GM21619 (cell line): ENCODE data around the gene IL17REL.

ENCODE experiments used
- ATAC-seq: cut with Tn5 transposase; IDR thresholded peaks from one replicate; pipeline ENCODE4 v1.9.1; 2021; ENCODE audit not compliant: unreplicated experiment

IL17REL gene

DNA sequence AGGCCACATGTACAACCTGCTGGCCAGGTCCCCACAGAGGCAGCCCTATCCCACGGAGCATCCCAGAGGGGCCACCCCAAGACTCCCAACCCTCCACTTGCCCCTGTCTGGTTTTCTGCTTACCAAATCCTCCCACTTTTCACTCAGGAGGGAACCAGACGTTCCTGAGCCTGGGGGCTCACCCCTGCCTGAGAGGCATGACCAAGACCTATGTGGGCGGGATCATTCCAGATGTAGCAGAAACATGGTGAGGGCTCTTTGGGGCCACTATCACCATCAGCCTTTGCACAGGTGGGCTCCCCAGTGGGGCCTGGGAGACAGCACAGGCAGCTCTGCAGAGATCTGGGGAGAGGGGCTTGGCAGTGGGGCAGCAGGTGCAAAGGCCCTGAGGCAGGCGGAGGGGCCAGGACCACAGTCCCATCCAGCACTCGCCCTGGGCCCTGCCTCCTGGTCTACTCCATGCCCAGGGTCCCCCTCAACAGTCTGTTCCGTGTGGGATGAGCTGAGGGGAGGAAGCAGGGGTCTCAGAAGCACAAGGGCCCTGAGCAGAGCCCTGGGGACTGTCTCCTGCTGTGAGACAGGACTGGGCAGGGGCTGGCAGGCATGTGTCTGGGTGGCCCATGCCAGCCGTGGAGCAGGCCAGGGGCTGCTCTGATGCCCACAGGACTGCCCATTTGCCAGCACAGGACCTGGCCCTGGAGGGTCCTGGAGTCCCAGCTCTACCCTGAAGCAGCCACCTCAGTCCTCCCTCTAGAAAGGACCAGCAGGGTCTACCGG, 42.6 kb downstream of the IL17REL start:
- no peak for ATAC-seq

- no peak for ATAC-seq
These were observed 43.5 kb downstream of the IL17REL start for GRCh38 chr22:49968831-49969661.

GRCh38 chr22:49968313-49968830, 44.2 kb downstream of the IL17REL start:
- no peak for ATAC-seq

GRCh38 chr22:49967706-49968208, 44.8 kb downstream of the IL17REL start:
- ATAC-seq, result no peak

DNA sequence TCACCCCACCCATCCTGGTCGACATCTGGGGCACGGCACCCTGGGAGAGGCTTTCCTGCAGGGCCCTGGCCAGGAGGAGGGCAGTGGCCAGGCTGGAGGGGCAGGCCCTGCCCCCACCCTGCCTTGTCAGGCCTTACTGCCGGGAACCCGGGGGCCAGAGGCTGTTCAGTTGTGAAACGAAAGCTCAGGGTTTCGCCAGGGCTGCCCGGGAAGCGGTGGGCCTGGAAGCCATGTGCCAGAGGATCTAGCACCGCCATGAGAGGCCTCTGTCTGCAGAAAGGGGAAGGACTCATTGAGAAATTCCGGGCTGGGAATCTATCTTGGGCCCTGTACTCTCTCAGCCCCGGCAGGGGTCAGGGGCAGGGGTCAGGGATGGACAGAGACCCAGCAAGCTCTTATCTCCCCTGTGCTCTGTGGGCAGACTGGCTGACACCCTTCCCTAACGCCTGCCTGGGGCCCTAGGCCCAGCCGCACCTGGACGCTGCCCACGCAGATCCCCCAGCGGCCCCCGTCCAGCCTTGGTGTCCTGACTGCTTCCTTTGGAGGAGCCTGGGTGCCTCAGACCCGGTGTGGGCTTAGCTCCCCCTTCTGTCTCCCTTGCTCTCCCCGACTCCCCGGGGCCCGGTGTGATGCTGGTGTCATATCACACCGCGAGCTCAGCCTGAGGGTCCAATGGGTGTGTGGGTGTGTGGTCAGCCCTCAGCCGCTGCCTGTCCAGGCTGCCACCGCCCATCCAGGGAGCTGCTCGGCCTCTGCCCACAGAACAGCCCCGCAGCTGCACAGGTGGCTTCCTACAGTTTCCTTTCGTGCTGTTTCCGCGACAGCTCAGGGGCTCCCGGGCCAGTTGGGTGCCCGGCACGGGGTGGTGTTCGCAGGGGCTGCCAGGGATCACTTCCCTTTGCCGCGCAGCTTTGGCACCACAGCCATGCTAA, 45.5 kb downstream of the IL17REL start:
- ATAC-seq, result no peak

GRCh38 chr22:49966041-49966773, 46.4 kb downstream of the IL17REL start:
- ATAC-seq, result no peak

DNA sequence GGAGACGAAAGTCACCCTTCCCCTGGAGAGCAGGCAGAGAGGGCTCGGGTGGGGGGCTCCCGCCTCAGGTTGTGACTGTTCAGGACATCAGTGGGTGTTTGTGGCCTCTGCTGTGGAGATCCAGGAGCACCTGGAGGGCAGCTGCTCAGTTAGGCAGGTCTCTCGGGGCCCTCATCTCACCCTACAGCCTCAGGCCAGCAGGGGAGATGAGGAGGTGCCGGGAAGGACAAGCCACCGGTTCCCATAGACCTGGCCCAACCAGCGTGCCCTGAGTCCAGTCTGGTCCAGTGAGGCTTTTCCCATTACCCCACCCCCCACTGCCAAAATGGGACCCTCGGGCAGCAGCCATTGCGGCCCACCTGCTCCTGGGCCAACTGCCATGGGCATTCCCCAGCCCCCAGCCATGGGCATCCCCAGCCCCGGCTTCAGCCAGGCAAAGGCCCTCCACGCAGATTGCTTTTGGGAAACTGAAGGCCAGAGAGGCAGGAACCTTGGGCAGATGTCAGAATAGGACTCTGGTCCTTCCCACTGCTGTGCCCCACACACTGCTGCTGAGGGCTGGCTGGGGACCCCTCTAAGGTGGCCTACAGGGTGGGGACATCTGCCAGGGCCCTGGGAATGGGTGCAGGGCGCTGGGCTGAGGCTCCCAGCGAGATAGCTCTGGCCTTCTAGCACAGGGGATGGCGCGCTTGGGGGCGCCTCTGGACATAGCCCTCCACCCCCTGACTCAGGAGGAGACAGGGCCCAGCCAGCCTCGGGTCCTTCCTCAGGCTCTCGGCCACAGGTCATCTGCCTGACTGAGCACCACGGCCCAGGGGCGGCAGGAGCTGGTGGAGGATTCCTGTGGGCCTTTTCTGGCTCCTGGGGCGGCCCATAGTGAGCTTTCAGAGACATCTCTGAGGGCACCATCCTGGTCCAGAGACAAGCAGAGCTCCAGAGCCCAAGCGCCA, 47.2 kb downstream of the IL17REL start:
- ATAC-seq, result no peak

DNA sequence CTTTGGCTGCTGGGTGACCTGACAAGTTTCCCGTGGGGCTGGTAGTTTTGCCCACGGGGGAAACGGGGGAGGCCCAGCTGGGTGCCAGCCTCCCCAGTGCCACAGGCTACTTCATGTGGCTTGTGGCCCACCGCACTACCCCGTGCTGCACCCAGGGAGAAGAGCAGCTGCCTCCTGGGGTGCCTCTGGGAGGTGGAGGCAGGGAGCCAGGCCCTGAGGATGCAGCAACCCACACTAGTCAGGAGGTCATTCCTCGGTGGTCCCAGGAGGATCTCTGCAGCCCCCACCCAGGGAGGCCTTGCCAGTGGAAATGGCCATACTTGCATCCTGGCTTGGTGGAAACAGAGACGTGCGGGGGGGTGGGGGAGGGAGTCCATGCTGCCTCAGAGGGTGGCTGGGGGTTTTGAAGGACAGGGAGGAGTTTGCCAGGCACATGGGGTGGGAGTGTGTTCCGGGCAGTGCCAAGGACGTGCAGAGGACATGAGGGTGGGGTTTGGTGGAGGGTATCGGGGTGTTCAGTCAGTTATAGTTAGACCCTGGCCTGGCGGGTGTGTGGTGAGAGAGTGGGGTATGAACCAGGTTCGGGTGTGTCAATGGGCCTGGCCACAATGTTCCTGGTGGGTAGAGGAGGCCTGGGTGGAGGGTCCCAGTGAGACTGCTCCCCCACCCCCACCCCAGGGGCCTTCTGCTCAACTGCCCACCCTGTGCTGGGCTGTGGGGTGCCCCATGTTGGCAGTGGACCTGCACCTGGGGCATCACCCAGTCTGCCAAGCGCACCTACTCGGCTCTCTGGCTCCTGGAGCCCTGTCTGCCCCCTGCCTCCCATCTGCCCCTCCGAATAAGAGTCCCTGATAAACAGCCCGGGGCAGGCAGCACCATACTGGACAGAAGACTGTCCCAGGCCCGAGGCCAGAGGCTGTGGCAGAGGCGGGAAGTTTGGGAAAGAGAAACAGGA, 48.2 kb downstream of the IL17REL start:
- no peak for ATAC-seq

DNA sequence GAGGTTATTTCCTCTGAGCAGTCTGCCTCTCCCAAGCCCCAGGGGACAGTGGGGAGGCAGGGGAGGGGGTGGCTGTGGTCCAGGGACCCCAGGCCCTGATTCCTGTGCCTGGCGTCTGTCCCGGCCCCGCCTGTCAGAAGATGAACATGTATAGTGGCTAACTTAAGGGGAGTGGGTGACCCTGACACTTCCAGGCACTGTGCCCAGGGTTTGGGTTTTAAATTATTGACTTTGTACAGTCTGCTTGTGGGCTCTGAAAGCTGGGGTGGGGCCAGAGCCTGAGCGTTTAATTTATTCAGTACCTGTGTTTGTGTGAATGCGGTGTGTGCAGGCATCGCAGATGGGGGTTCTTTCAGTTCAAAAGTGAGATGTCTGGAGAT, 48.9 kb downstream of the IL17REL start:
- ATAC-seq, result no peak

DNA sequence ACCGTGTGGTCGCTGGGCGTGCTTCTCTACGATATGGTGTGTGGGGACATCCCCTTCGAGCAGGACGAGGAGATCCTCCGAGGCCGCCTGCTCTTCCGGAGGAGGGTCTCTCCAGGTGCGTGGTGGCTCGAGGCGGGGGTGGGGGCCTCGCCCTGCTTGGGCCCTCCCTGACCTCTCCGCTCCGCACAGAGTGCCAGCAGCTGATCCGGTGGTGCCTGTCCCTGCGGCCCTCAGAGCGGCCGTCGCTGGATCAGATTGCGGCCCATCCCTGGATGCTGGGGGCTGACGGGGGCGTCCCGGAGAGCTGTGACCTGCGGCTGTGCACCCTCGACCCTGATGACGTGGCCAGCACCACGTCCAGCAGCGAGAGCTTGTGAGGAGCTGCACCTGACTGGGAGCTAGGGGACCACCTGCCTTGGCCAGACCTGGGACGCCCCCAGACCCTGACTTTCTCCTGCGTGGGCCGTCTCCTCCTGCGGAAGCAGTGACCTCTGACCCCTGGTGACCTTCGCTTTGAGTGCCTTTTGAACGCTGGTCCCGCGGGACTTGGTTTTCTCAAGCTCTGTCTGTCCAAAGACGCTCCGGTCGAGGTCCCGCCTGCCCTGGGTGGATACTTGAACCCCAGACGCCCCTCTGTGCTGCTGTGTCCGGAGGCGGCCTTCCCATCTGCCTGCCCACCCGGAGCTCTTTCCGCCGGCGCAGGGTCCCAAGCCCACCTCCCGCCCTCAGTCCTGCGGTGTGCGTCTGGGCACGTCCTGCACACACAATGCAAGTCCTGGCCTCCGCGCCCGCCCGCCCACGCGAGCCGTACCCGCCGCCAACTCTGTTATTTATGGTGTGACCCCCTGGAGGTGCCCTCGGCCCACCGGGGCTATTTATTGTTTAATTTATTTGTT, 49.6 kb downstream of the IL17REL start:
- no peak for ATAC-seq

- ATAC-seq, result no peak
These were observed 50.4 kb downstream of the IL17REL start for GRCh38 chr22:49962012-49962750.

- ATAC-seq, result no peak
These were observed 51.0 kb downstream of the IL17REL start for GRCh38 chr22:49961601-49962011.

DNA sequence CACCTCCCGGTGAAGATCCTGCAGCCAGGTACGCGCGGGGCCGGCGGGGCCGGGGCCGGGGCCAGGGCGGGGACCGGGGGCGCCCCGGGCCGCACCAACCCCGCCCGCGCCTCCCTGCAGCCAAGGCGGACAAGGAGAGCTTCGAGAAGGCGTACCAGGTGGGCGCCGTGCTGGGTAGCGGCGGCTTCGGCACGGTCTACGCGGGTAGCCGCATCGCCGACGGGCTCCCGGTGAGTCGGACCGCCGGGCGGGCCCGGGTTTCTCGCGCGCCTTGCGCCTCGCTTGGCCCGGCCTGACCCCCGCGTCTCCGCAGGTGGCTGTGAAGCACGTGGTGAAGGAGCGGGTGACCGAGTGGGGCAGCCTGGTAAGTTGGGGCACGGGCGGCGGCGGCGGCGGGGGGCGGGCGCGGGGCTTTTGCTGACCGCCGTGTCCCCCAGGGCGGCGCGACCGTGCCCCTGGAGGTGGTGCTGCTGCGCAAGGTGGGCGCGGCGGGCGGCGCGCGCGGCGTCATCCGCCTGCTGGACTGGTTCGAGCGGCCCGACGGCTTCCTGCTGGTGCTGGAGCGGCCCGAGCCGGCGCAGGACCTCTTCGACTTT, 51.5 kb downstream of the IL17REL start:
- ATAC-seq, result no peak

- peak; percentile 50 for ATAC-seq
These were observed 52.2 kb downstream of the IL17REL start, which contains the start of gene PIM3 for GRCh38 chr22:49960159-49961004. Gene PIM3 (plus strand): TSS chr22:49960772. CDS start chr22:49960948, 176 bp downstream.

DNA sequence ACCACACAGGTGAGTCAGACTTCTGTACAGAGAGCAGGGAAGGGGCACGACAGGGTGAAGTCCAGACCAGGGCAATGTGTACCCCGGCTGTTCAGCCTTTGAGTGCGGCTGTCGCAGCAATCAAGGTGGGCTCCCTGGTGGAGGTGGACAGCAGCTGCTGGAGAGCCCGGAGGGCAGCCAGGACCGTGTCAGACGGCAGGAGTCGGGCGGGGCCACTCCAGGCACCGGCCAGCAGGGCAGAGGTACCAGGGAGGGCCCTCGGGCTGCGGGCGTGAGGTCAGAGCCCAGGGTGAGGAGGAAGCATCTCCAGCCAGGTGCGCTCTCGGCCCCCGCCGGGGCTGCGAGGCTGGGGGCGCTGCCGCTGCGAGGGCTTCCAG, 52.8 kb downstream of the IL17REL start:
- no peak for ATAC-seq
